Amygdala (tissue), 56 donors: ENCODE measurements around the gene MPC1.
A peak's percentile ranks its signal among the peaks of the same experiment; 100 is the strongest.

Source experiments
- DNase-seq, 56 donors: peaks; one replicate each; lab custom pipeline; 2025; lab: John Stamatoyannopoulos, UW

Gene MPC1

GRCh38 chr6:166325383-166326042 is 57.2 kb downstream of the MPC1 start:
- no peak for DNase-seq

- no peak for DNase-seq
Measured at GRCh38 chr6:166323395-166323794, 59.3 kb downstream of the MPC1 start.

- DNase-seq, result peak in 2 of 56 donors; percentile 13 to 35
Measured at GRCh38 chr6:166318649-166319600, 63.8 kb downstream of the MPC1 start.

GRCh38 chr6:166318227-166318626 is 64.5 kb downstream of the MPC1 start:
- DNase-seq, result no peak

- no peak for DNase-seq
Measured at GRCh38 chr6:166317261-166318212, 65.2 kb downstream of the MPC1 start.

GRCh38 chr6:166315436-166315835 is 67.3 kb downstream of the MPC1 start:
- DNase-seq, result no peak
